HG03060 (cell line): ENCODE results near the gene UCK2.

Experiments used
- ATAC-seq: cut with Tn5 transposase; IDR thresholded peaks from one replicate; pipeline ENCODE4 v1.9.1; 2021; ENCODE audit warnings: low read depth, moderate number of reproducible peaks; ENCODE audit not compliant: unreplicated experiment

UCK2 gene

GRCh38 chr1:165854101-165854845 is 26.9 kb downstream of the UCK2 start:
- no peak for ATAC-seq

DNA sequence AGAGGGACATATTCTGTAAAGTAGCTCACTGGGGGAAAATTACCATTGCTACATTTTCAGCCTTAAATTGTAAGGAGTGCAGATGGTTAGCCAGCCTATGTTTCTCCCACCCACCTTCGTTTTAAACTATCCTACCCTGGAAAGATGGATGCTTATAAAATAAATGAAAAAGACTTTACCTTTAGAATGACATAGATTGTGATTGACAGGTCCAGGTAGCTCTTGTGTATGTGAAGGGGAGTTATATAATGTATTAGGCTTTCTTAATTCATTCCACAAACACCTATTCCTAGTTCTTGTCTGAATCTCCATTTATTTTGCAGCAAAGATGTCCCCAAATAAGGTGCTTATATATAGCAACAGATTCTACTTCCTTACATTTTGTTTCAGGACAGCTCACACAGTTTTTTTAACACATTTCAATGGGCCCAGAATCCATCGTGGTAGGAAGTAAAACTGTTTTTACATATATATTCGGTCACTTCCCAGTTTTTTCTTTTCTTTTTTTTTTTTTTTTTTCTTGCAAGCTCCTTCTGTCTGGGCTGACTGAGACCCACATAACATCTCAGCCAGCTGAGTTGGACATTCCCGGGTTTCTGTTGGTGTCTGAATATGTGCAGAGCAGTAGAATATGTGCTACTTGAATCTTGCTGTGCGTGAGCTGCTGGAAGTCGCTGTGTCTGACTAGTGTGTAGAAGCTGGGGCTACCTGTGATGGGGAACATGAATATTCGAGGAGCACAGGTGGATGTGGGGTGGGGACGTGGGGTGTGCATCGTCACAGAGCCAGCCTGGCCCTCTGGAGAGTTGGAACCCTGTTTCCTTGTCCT is 27.8 kb downstream of the UCK2 start:
- ATAC-seq: no peak

GRCh38 chr1:165856021-165856420 is 28.6 kb downstream of the UCK2 start:
- ATAC-seq: no peak

DNA sequence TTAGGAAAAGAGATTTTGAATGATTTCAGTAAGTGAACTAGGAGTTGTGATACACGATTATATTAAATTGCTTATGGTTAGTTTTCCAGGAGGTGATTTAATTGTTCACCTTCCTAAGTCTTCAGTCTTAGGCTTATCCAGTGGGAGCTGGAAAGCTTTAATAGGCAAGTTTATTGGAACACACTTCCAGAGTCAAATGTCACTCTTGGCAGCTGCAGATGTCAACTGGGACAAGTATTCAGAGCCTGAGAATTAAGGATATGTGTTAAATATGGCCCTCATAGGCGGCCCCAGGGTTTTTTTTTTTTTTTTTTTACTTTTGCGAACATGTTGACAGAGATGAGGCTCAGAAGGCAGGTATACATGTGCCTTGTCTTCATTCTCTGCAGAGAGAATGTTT is 29.2 kb downstream of the UCK2 start:
- no peak for ATAC-seq

DNA sequence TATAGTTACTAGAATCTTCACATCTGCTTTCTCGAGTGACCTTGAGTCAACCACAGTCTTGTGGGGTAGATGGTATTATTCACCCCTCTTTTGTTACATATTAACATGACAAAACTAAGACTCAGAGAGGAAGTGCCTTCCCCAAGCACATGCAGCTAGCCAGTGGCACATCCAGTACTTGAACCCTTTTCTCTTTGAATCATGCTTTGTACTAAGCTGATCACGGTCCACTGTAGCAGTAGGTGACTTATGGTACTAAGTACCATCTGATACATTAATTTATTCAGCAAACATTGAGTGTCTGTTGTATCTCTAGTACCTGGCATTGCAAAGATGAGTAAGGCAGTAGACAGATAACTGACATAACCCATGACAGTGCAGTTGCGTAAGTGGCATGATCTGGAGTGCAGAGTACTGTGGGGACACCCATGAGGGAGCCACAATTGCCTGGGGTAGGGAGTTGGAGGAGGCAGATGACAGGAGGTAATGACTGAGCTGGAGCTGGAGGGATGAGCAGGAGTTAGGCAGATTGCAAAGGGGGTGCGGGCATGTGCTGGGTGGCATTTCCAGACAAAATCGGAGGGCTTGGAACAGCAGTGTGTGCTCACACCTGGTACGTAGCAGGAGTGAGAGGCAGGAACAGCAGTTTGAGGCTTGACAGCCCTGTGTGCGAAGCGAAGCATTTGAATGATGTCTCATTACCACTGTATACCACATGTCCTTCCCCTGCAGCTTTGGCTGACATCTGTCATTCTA is 29.8 kb downstream of the UCK2 start:
- ATAC-seq: peak; percentile 86

GRCh38 chr1:165858364-165858823 is 31.0 kb downstream of the UCK2 start:
- no peak for ATAC-seq

DNA sequence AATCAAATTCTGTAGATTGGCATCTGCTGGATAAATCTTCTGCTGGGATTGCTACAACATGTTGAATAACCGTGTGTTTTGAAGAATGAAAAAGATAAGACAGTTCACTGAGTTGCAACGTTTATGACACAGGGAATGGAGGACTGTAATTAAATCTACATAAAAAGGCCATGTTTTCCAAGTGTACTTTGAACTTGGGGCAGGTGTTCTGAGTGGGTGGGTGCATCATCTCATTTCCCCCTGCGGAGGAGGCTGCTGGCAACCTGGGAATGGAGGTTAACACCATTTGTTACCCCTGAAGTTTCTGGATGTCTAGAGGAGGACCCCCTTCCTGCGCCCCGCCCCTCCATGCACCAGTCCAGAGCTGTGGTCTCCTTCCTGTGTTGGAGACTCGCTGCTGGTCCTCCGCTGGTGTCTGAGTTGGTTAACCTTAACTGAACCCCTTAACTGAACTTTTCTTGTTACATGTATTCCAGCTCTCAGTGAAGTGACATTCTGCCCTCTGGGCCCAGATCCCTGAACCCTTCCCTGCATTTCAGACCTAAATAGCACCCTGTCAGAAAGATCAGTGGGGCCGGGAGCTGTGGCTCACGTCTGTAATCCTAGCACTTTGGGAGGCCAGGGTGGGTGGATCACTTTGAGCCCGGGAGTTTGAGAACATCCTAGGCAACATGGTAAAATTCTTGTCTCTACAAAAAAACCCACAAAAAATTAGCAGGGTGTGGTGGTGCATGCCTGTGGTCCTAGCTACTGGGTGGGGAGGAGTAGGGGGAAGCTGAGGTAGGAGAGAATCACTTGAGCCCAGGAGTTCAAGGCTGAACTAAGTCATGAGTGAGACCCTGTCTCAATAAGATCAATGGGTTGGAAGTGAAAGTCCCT is 31.8 kb downstream of the UCK2 start:
- no peak for ATAC-seq

GRCh38 chr1:165860065-165860464 is 32.7 kb downstream of the UCK2 start:
- no peak for ATAC-seq

DNA sequence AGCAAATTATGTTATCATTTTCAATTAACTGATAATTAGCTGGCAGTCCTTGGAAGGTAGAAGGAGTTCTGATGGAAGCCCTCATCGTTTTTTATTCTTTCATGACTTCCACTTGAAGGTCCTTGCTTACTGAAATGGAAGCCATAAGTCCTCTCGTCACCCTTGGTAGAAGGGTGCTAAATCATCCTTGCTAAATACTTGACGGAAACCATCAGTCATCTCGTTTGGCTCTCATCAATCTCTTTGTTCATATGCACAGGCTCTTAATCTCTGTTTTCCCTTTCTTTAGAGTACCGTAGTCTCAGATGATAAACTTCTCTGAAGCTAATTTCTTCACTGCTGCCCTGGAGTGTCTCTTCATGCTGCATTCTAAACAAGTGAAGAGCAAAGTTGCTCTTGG is 34.5 kb downstream of the UCK2 start:
- ATAC-seq: no peak

DNA sequence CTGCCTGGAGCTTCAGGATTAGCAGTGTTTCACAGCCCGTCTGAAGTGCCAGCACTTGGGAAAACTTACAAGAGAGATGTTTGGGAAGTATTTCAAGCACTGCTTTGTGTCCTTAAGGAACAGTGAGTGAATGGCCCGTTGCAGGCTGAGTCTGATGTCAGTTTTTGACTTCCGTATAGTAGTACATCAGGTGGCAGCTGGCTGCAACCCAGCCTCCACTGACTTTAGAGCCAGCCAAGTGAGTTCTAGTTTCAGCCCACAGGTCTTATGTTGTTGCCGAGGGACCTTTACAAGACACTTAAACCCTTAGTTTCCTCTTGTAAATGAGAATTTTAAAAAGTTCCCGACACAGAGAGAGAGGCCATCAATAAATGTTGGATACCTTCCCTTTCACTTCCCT is 35.0 kb downstream of the UCK2 start:
- peak; percentile 51 for ATAC-seq

- ATAC-seq: no peak
Measured at GRCh38 chr1:165863346-165863745, 35.9 kb downstream of the UCK2 start.

- no peak for ATAC-seq
Measured at GRCh38 chr1:165865633-165866340, 38.4 kb downstream of the UCK2 start.

DNA sequence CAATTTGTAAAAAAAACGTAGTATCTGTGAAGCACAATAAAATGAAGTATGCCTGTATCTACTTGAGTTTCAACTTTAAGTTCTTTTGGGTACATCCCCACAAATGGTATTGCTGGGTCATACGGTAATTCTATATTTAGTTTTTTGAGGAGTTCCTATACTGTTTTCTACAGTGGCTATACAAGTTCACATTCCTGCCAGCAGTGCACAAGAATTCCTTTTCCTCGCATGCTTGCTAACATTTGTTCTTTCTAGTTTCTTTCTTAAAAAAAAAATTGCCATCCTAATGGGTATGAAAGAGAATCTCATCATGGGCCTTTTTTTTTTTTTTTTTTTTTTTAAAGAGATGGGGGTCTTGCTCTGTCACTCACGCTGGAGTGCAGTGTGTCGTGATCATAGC is 41.9 kb downstream of the UCK2 start:
- no peak for ATAC-seq

- peak; percentile 80 for ATAC-seq
Measured at GRCh38 chr1:165871311-165872067, 44.1 kb downstream of the UCK2 start.

- no peak for ATAC-seq
Measured at GRCh38 chr1:165873481-165873880, 46.1 kb downstream of the UCK2 start.

DNA sequence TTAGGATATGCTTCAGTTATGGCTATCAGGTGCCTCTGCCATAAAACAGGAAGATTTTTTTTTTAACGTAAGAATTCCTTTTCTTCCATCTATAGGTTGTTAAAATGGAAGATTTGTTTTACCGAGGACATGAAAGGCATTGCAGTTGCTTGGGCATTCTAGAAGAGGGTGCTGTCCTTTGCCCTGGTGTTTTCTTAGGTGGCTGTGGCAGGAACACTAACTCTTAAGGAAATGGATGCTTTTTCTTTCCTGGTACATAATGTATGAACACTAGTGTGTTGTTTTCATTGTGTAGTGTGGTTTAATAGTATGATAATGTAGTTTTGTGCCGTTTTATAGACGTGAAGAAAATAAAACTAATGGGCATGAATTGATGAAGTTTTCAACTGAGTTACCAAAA is 47.2 kb downstream of the UCK2 start:
- no peak for ATAC-seq

GRCh38 chr1:165875171-165875570 is 47.8 kb downstream of the UCK2 start:
- ATAC-seq: no peak

GRCh38 chr1:165875604-165876003 is 48.2 kb downstream of the UCK2 start:
- ATAC-seq: no peak

DNA sequence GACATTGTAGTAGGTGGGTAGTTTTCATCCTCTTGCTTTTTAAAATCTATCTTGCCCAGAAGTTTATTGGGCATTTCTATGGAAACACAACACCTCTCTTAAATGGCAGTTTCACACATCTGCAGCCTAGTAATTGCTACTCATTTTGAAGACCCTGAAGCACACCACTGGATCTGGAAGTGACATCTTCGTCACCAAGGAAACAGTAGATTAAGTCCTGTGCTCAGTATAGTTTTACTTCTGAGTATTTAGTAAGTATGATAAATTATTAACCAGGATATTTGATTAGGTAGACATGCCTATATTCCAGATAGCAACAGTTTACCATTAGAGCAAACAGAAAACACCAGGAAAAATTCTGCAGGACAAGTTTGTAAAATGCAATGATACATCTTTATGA is 48.7 kb downstream of the UCK2 start:
- ATAC-seq: no peak
